GM04503 (cell line): Measurements from ENCODE around the gene TMEM135.

ENCODE experiments used
- DNase-seq: peaks from one replicate; pipeline ENCODE4 v3.0.0-alpha.2; 2012; ENCODE audit warnings: low read depth

TMEM135 gene

DNA sequence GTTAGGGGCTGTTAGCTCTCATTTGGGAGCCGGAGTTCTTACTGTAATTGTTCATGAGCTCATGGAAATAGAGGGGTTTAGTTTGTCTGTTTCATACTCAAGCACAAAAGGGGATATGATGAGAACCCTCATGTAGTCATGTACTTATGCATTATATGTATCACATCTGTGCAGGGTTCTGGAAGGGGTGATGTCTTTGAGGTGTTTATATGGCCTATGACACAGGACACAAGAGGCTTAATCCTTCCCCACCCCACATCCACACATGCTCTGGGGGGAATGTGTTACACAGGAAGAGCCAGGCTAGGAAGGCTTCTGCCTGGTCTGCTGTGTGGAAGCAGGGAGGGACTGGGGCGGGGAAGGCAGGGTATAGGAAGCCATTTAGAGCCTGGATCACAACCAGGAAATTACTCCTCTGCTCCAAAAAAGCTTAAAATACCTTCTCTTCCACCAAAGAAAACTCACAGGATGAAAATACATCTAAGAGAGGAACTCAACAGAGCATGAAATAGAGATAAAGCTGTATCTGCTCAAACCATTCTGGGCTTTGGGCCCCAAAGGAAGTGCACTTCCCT is 316.1 kb downstream of the TMEM135 start:
- DNase-seq: no peak

DNA sequence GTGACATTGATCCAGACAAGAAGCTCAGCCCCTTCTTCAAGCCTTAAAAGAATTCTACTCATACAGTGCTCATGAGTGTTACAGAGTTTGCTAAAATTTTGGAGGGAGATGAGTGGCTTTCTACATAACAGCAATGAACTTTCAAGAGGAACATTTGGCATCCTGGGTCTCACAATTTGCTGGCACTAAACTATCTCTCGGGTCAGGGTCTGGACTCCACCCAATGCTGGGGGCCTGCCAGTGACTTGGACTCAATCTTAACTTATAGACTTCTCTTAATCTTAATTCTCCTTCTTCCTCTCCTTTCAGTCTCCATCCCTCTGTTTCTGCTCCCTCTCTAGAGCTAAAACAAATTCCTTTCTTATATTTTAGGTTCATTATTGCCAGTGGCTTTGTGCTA is 317.9 kb downstream of the TMEM135 start:
- no peak for DNase-seq

GRCh38 chr11:87356428-87356827 is 318.7 kb downstream of the TMEM135 start:
- no peak for DNase-seq

- no peak for DNase-seq
Measured at GRCh38 chr11:87358461-87358860, 320.7 kb downstream of the TMEM135 start.

DNA sequence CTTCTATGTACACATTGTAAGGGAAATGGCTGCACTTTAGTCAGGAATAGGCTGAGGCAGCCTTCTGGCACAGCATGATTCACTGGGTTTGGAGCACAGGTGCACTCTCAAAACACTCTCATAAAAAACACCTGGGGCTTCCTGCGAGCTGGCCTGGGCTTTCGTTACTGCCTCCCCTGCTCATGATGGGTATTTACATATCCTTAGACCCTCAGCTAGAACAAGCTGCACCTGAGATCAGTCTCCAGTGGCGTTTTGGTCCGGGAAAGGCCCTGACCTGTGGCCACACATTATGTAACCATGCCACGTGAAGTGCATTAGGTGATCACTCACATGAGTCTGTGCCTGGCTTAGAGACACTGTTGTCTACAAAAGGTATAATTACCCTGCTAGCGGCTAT is 321.7 kb downstream of the TMEM135 start:
- no peak for DNase-seq

- DNase-seq: no peak
Measured at GRCh38 chr11:87361891-87362290, 324.2 kb downstream of the TMEM135 start.

DNA sequence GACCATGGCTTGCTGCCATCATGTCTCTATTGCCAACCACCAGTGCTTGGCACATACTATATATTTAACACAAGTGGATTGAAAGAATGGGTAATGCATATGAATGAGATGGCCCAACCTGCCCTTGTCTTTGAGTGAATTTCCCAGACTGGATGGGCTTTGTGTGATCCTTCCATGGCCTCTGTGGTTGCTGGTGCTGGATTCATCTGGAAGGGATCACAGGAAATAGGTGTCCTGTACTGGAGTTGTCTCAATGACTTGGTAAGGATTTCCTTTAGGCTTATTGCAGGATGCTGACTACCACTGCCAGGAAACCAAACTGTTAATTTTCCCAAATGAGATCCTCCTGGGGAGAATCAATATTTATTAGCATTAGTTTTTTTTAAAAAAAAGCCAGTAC is 328.6 kb downstream of the TMEM135 start:
- DNase-seq: no peak

DNA sequence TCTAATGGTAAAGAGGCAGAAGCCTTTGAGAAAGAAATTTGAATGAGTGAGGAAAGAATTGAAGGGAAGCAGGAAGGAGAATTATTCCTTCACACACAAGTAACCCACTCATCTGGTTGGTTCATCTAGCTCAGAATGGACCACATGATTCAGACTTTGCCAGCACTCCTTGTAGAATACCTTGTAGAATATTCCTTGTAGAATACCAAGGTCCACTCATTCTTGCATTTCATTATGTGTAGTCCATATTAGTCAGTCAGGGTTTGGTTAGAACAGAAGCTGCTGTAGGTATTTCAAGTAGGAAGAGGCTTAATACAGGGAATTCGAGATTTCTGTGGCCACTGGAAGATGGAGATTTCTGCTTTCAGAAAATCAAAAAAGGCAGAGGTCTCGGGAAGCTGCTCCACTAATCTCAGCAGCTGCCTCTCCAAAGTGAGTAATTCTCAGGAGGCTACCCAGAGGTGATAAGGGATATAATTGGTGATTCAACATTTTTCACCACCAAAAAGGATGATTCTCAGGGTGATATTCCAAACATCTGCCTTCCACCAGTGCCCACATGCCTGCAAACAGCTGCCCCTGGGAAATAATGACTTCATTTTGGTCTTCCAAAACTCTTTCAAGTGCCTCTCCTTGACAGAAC is 329.1 kb downstream of the TMEM135 start:
- no peak for DNase-seq

DNA sequence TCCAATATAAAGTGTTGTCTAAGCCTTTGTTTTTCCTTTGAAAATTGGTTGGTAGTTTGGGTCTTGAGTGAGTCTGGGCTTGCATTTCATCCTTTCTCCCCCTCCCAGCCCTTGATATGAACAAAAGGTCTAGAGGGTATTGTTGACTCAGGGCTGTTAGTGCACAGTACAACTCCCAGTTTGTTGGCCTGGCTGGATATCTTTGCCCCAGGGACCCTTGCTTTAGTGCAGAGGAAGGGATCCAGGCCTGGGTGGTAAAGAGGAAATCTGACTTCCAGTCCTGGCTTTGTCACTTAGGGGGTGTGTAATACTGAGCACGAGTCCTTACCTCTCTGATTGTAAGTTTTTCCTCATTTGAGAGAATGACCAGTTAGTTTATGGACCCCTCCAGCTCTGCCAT is 330.4 kb downstream of the TMEM135 start:
- DNase-seq: no peak

DNA sequence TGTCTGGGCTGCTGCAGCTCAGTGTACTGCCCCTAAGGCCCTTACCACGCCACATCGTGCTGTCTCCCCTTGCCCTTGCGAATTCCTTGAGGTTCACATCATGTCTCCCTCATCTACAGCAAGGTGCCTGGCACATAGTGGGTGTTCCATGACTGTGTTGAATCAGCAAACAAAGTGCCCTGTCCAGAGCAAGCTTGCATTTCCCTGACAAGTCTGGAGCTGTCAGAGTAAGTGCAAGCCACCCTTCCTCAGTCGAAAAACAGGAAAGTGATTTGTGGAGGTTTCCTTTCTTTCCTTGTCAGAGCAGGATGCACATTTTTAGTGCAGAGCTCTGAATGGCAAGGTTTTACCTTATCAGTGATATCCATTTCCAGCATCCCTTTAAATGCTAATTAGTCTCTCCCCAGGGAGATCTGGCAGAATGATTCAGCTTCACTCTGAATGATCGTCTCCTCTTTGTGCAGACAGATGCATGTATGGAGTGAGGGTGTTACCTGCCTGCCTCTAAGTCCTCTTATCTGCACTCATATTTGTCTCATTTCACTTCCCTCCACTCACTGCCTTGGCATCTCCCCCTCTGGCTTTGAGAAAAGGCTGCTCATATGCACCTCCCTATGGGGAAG is 331.2 kb downstream of the TMEM135 start:
- DNase-seq: no peak

GRCh38 chr11:87369888-87370287 is 332.2 kb downstream of the TMEM135 start:
- DNase-seq: no peak

DNA sequence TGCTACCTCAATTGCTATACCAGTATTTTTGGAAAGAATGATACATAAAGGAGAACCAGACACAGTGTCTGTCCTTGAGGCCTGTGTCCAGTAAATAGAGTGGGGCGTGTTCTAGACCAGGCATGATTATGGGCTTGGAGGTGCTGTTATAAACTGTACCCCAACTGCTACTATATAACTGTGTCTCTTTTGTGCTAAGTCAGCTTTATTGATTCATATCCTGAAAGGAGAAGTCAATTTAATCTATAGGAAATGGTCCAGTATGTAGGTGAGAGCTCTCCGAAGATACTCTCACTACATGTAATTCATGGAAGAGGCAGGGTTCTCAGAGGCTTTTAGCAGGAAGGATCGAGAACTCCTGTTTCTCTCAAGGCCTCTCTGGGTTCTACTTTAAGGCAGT is 334.3 kb downstream of the TMEM135 start:
- no peak for DNase-seq
